Lower leg skin (tissue), 4 donors: ENCODE data around the gene TNIK. TPM values are rescaled to one million over a fixed set of nuclear protein-coding genes. Genes with fewer than 3 reads are reported as not detected.
"Not testable (repeated sequence)": the region's sequence is repeated elsewhere in the genome, so short reads cannot be mapped to it uniquely, and the experiment has no call there.

Source experiments
- DNase-seq, 2 donors: peaks; one replicate each; pipeline ENCODE4 v3.0.0-alpha.2; 2019; ENCODE audit warnings: low spot score in 2 of 2
- H3K4me3 ChIP-seq: fragments of 200-600 bp; sonication (generic); 2 replicates; pipeline ENCODE4 v1.5.1; 2017; ENCODE audit warnings: mild to moderate bottlenecking, low read depth; ENCODE audit not compliant: poor library complexity, severe bottlenecking
- POLR2A ChIP-seq, 2 donors: fragments of 450-650 bp; IDR thresholded peaks; one replicate each; pipeline ENCODE4 v1.6.1; 2016 to 2017; ENCODE audit warnings: antibody characterized with exemption in 2 of 2, mild to moderate bottlenecking in 1 of 2, moderate library complexity in 1 of 2
- WGBS, 2 donors: methylation state at CpG; one replicate each; pipeline ENCODE4 v1.1.5; 2018; 5-methylcytosine and 5-hydroxymethylcytosine counted together
- intact Hi-C: fragments of 100-400 bp; cut with DNase I; formaldehyde crosslinking; loops from one replicate; pipeline ENCODE4 v1.15.0; 2023; ENCODE audit warnings: low total_unique reads
- total RNA-seq, 4 donors: library from RNA; depleted of rRNA; stranded (reverse); fragments of >200 nt; gene quantifications; one replicate each; pipeline ENCODE4 v1.1.0, GENCODE V29; 2016
- TF ChIP-seq, protein P1 (sequence below), 3 donors: fragments of 450-650 bp; IDR thresholded peaks; one replicate each; pipeline ENCODE4 v1.5.1; 2016; ENCODE audit warnings: antibody characterized with exemption in 3 of 3, mild to moderate bottlenecking in 3 of 3, moderate library complexity in 2 of 3

Gene TNIK
- total RNA-seq, 4 donors from 2014 or later: 0.72 to 4.7 (median 2.4) TPM

GRCh38 chr3:171311784-171312183 lies 148.4 kb downstream of the TNIK start:
- H3K4me3 ChIP-seq: no peak overlapping the region
- WGBS, 2 donors: 42 to 57% methylated on average over 6 of the region's 6 CpGs
- intact Hi-C loops: no loop called here
- no peak for DNase-seq
- no peak for TF ChIP-seq POLR2A (IDR thresholded peaks at IDR 0.05)
- TF ChIP-seq, protein P1, sequence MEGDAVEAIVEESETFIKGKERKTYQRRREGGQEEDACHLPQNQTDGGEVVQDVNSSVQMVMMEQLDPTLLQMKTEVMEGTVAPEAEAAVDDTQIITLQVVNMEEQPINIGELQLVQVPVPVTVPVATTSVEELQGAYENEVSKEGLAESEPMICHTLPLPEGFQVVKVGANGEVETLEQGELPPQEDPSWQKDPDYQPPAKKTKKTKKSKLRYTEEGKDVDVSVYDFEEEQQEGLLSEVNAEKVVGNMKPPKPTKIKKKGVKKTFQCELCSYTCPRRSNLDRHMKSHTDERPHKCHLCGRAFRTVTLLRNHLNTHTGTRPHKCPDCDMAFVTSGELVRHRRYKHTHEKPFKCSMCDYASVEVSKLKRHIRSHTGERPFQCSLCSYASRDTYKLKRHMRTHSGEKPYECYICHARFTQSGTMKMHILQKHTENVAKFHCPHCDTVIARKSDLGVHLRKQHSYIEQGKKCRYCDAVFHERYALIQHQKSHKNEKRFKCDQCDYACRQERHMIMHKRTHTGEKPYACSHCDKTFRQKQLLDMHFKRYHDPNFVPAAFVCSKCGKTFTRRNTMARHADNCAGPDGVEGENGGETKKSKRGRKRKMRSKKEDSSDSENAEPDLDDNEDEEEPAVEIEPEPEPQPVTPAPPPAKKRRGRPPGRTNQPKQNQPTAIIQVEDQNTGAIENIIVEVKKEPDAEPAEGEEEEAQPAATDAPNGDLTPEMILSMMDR (IDR thresholded peaks at IDR 0.05): no peak

- no peak for DNase-seq
- no peak for TF ChIP-seq POLR2A (IDR thresholded peaks at IDR 0.05)
- TF ChIP-seq, protein P1 (IDR thresholded peaks at IDR 0.05): no peak
Observed at GRCh38 chr3:171309906-171310359, 150.3 kb downstream of the TNIK start.

GRCh38 chr3:171307988-171308387 lies 152.2 kb downstream of the TNIK start:
- intact Hi-C loops: no loop called here
- WGBS, 2 donors: 86% methylated on average over 2 of the region's 2 CpGs
- TF ChIP-seq, protein P1 (IDR thresholded peaks at IDR 0.05): no peak
- TF ChIP-seq POLR2A (IDR thresholded peaks at IDR 0.05): no peak

More at GRCh38 chr3:171309906-171310359, 150.3 kb downstream of the TNIK start:
- intact Hi-C loops: no loop called here
- H3K4me3 ChIP-seq: no peak overlapping the region

DNA sequence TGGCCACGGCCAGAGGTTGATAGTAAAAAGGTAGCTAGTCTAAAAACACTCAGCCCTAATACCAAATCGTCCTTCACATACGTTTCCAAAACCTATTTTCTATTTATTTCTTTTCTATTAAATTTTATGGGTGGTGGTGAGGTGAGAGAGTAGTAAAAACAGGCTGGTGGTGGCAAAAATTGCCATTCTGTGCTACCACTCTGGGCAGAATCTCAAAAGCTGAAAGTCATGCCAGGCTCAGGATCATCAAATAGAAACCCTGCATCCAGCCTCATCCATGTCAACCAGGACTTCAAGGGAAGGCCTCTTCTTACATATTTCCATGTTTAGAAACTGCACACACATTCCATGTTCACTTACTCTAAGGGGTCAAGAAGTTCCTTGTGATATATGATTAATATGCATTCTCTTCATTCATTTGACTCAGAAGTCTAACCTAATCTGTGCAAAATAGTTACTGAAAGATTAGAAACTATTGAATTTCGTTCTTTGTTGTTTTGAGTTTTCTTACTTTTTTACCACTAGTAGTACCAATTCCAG lies 153.1 kb downstream of the TNIK start:
- TF ChIP-seq, protein P1 (IDR thresholded peaks at IDR 0.05): no peak
- intact Hi-C loops: no loop called here
- H3K4me3 ChIP-seq: no peak overlapping the region
- 53 to 61% methylated on average over 4 of the region's 4 CpGs for WGBS, 2 donors
- DNase-seq: no peak

More at GRCh38 chr3:171307988-171308387, 152.2 kb downstream of the TNIK start:
- H3K4me3 ChIP-seq: no peak overlapping the region
- no peak for DNase-seq

- 13 to 23% methylated on average over 6 of the region's 6 CpGs for WGBS, 2 donors
- DNase-seq: peak in 1 of 2 donors; percentile 36
- intact Hi-C loops: no loop called here
Observed at GRCh38 chr3:171306631-171307030, 153.6 kb downstream of the TNIK start.

DNA sequence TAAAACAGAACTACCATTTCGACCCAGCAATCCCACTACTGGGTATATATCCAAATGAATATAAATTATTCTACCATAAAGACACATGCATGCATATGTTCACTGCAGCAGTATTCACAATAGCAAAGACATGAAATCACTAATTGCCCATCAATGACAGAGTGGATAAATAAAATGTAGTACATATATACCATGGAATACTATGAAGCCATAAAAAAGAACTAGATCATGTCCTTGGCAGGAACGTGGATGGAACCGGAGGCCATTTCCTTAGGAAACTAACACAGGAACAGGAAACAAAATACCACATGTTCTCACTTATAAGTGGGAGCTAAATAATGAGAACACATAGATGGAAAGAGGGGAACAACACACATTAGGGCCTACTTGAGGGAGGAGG lies 154.4 kb downstream of the TNIK start:
- intact Hi-C loops, H3K4me3 ChIP-seq, DNase-seq: not testable (repeated sequence)
- 83 to 89% methylated on average over 3 of the region's 3 CpGs for WGBS, 2 donors

More at GRCh38 chr3:171306631-171307030, 153.6 kb downstream of the TNIK start:
- H3K4me3 ChIP-seq: no peak overlapping the region
- no peak for TF ChIP-seq POLR2A (IDR thresholded peaks at IDR 0.05)
- TF ChIP-seq, protein P1 (IDR thresholded peaks at IDR 0.05): no peak

- WGBS, 2 donors: 91 to 93% methylated on average over 4 of the region's 4 CpGs
- H3K4me3 ChIP-seq, DNase-seq, intact Hi-C loops: not testable (repeated sequence)
Observed at GRCh38 chr3:171304498-171304897, 155.7 kb downstream of the TNIK start.

DNA sequence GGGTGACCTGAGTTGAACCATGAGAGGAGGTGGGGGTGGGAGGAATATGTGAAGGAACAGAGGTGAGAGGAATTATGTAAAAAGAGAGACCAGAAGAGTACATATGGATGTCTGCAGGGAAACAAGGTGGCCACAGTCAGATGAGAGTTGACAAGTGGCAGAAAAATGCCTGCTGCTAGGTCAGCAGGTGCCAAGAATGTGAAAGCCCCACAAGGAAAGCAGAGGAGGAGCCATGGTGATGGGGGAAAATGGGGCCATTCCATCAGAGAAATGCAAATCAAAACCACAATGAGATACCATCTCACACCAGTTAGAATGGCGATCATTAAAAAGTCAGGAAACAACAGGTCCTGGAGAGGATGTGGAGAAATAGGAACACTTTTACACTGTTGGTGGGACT lies 156.2 kb downstream of the TNIK start:
- intact Hi-C loops: not testable (repeated sequence)
- 69 to 86% methylated on average over 1 of the region's 1 CpG for WGBS, 2 donors

More for the DNA sequence above, 156.2 kb downstream of the TNIK start:
- DNase-seq, H3K4me3 ChIP-seq: not testable (repeated sequence)
